ENCODE data around the gene SELENOO.

The SELENOO gene

GRCh38 chr22:50173311-50173982 is 27.4 kb upstream of the SELENOO start:
- DNase-seq (ENCODE audit: low spot score), result no peak

GRCh38 chr22:50173983-50174355 is 26.8 kb upstream of the SELENOO start:
- no peak for DNase-seq (ENCODE audit: low spot score)

DNA sequence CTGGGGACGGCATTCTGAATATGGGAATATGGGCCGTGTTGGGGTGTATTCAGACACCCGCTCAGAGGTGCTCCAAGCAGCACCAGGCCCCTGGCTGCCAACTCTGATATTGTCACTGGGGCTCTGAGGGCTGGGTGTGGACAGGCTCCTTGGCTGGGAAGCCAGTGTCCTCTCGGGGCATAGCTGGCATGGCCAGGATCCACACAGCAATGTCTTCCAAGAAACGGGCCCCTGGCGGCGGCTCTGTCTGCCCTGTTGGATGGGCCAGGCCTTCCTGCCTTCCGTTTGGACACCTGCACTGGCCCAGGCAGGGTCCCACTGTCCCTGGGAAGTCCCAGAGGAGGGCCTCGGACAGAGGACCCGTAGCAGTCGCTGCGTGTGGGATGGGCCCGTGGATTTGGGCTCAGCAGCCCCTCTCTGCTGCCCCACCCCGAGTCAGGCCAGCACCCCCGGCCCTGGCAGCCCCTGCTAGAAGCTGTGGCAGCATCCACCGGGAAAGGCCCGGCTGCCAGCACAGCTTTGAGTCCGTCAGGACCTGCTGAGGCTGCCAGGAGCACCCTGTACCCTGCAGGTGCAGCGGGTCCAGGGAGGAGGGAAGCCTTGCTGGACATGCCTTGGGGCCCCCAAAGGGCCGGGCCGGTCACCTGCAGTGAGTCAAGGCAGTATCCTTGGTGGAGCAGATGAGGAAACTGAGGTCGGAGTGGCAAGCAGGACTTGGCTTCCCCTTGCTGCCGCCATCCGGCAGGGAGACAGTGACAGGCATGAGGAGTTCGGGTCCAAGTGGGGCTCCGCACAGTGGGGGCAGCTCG is 26.2 kb upstream of the SELENOO start:
- DNase-seq (ENCODE audit: low spot score), result no peak

GRCh38 chr22:50175191-50175461 is 25.7 kb upstream of the SELENOO start:
- no peak for DNase-seq (ENCODE audit: low spot score)

DNA sequence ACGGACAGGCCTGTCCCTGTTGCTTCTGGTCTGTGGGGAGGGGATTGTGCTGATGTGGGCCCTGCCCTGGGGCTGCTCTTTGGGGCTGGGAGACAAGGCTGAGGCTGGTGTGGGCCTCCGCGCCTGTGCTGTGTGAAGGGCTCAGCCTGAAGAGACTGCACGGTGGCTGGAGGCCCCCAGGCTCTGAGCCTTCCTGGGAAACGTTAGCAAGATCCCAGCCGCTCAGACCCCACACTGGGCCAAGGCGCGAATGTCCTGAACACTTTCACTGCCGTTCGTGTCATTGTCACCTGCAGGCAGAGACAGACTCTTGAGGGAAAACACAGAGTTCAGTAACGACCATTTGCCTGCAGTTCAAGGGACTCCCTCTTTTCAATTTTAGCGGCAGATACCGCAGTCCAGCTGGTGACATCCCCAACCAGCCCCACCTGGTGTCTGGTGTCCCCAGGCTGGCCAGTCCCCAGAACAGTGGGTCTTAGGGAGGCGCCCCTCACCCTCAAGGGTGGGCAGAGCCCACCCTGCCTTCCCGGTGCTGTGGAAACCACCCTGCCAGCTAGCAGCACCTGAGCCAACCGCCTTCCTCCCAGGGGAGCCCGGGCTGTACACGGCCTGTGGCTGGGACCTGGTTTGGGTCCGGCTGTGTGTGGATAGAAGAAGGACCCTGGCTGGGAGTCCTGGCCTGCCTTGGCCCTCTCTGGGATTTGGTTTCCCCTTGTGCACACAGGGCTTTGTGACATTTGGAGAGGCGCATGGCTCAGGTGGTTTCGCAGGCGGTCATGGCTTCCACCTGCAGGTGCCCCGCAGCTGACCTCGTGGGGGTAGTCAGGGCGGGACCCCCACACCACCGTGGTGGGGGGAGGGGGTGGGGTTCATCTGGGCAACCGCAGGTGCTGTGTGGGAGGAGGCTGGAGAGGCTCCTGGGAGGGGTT is 24.6 kb upstream of the SELENOO start:
- no peak for DNase-seq (ENCODE audit: low spot score)

GRCh38 chr22:50176850-50177536 is 23.8 kb upstream of the SELENOO start:
- no peak for DNase-seq (ENCODE audit: low spot score)

GRCh38 chr22:50177537-50178470 is 23.0 kb upstream of the SELENOO start:
- DNase-seq (ENCODE audit: low spot score), result no peak

GRCh38 chr22:50178471-50178864 is 22.3 kb upstream of the SELENOO start:
- DNase-seq (ENCODE audit: low spot score), result no peak

- DNase-seq (ENCODE audit: low spot score), result no peak
Observed at GRCh38 chr22:50178871-50179869, 21.6 kb upstream of the SELENOO start.

DNA sequence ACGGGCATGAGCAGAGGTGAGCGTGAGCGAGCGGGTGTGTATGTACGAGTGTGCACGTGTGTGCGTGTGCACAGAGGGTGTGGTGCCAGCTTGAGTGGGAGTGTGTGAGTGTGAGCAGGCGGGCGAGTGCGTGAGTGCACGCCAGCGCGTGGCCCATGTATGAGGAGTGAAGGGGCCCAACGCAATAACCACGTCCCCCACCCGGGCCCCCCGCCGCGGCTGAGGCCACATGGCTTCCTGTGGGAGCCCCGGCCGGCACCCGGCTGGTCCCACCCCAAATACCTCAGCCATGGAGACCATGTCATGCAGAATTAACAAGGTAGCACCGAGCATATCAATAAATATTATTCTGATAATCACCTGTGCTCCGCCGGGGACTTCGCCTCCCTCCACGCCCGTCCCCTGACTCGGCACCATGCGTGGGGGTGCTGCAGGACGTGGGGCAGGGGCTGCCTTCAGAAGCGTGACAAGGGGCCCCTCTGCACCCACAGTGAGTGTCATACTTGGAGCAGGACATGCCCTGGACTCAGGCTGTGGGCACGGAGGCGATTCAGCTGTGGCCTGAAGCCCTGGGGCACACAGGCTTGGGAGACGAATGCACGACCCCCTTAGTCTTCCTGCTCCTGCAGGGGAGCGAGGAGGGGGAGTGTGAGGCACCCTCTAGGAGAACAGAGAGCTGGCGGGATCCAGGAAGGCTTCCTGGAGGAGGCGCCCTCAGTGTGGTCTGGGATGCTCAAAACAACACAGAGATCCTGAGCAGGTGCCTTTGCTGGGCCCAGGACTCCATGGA is 20.7 kb upstream of the SELENOO start:
- no peak for DNase-seq (ENCODE audit: low spot score)

GRCh38 chr22:50180727-50181521 is 19.9 kb upstream of the SELENOO start:
- no peak for DNase-seq (ENCODE audit: low spot score)

DNA sequence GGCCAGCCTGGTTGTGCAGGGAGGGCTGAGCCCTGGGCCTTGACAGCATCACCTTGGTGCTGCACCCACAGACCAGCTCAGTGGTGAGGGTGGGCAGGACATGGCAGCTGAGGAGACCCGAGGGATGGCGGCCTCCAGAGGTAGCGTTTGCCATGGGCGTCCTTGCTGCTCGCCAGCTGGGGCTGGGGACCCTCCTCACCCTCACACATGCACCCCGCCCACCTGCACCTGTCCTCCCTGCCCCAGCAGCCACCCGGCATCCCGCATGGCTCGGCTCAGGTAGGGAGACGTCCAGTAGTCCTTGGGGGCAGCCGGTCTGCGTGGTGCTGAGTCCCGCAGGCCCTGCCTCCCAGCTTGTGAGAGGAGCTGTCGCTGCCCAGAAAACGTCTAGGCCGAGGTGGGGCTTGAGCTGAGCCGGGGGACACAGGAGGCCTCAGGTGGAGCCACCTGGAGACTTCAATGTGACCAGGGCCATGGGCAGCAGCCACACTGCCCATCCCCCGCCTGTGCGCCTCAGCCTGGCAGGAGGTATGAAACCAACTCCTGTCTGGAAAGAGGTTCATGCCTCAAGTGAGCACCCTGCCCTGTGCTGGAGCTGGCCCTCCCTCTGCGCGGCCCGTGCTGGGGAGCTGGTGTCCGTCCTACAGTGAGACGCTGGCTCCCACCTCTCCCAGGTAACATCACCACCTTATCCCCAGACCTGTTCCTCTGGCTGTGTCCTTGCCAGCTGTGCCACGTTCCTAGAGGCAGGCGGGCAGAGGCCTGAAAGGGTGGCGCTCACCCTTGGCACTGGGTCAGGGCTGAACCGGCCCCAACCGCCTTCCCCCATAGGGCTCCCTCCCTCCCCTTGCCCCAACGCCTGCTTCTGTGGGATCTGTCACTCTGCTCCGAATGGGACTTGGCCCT is 18.4 kb upstream of the SELENOO start:
- DNase-seq (ENCODE audit: low spot score), result no peak

- DNase-seq (ENCODE audit: low spot score), result no peak
Observed at GRCh38 chr22:50183141-50183971, 17.5 kb upstream of the SELENOO start.

DNA sequence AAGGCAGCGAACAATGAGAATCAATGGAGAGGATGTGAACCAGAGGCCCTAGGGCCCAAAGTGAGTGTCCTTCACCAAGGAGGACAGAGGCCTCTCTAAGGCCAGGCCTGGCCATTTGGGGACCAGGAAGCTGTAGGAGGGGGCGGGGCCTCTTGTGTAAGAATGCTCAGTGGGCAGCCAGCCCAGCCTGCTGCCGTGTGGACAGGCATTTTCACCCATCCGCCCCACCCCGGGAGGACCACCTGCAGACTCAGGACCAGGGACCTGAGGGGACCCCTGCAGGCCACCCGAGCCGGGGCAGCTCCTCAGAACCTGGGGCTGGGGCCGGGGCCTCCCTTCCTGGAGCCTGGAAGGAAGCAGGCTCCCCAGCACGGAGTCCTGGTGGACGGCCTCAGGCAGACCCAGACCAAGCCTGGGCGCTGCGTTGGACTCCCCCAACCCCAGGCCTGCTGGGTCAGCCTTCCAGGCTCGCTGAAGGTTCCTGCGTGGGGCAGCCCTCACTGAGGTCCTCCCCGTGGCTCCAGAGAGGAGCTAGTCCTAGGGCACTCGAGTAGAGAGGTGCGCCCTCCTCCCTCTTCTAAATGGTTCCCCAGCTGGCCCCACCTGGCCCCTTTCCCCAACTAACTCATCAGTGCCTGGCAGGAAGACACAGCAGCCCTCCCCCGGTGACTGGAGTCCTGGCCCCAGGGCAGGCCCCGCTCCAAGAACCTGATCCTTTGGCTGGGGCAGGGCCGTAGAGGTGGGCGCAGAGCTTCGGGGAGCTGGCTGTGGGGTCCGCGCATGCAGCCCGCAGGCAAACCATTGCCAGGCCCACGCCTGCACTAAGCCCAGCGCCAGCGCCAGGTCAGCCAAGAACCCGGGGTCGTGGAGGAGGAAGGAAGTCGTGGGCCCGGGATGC is 16.6 kb upstream of the SELENOO start:
- DNase-seq (ENCODE audit: low spot score), result peak; percentile 78

- no peak for DNase-seq (ENCODE audit: low spot score)
Observed at GRCh38 chr22:50184902-50185374, 15.9 kb upstream of the SELENOO start.
